ENCODE data around the gene MLLT10. TPM values are rescaled to one million over a fixed set of nuclear protein-coding genes. Genes with fewer than 3 reads are reported as not detected.

The MLLT10 gene
- total and polyA plus RNA-seq, 9 of the 15 experiments (the other 6 are each of a cell fraction or from before 2014, with no cell fraction given) = 18.8 to 81.4 (median 64.2) TPM

- TF ChIP-seq, protein P1, sequence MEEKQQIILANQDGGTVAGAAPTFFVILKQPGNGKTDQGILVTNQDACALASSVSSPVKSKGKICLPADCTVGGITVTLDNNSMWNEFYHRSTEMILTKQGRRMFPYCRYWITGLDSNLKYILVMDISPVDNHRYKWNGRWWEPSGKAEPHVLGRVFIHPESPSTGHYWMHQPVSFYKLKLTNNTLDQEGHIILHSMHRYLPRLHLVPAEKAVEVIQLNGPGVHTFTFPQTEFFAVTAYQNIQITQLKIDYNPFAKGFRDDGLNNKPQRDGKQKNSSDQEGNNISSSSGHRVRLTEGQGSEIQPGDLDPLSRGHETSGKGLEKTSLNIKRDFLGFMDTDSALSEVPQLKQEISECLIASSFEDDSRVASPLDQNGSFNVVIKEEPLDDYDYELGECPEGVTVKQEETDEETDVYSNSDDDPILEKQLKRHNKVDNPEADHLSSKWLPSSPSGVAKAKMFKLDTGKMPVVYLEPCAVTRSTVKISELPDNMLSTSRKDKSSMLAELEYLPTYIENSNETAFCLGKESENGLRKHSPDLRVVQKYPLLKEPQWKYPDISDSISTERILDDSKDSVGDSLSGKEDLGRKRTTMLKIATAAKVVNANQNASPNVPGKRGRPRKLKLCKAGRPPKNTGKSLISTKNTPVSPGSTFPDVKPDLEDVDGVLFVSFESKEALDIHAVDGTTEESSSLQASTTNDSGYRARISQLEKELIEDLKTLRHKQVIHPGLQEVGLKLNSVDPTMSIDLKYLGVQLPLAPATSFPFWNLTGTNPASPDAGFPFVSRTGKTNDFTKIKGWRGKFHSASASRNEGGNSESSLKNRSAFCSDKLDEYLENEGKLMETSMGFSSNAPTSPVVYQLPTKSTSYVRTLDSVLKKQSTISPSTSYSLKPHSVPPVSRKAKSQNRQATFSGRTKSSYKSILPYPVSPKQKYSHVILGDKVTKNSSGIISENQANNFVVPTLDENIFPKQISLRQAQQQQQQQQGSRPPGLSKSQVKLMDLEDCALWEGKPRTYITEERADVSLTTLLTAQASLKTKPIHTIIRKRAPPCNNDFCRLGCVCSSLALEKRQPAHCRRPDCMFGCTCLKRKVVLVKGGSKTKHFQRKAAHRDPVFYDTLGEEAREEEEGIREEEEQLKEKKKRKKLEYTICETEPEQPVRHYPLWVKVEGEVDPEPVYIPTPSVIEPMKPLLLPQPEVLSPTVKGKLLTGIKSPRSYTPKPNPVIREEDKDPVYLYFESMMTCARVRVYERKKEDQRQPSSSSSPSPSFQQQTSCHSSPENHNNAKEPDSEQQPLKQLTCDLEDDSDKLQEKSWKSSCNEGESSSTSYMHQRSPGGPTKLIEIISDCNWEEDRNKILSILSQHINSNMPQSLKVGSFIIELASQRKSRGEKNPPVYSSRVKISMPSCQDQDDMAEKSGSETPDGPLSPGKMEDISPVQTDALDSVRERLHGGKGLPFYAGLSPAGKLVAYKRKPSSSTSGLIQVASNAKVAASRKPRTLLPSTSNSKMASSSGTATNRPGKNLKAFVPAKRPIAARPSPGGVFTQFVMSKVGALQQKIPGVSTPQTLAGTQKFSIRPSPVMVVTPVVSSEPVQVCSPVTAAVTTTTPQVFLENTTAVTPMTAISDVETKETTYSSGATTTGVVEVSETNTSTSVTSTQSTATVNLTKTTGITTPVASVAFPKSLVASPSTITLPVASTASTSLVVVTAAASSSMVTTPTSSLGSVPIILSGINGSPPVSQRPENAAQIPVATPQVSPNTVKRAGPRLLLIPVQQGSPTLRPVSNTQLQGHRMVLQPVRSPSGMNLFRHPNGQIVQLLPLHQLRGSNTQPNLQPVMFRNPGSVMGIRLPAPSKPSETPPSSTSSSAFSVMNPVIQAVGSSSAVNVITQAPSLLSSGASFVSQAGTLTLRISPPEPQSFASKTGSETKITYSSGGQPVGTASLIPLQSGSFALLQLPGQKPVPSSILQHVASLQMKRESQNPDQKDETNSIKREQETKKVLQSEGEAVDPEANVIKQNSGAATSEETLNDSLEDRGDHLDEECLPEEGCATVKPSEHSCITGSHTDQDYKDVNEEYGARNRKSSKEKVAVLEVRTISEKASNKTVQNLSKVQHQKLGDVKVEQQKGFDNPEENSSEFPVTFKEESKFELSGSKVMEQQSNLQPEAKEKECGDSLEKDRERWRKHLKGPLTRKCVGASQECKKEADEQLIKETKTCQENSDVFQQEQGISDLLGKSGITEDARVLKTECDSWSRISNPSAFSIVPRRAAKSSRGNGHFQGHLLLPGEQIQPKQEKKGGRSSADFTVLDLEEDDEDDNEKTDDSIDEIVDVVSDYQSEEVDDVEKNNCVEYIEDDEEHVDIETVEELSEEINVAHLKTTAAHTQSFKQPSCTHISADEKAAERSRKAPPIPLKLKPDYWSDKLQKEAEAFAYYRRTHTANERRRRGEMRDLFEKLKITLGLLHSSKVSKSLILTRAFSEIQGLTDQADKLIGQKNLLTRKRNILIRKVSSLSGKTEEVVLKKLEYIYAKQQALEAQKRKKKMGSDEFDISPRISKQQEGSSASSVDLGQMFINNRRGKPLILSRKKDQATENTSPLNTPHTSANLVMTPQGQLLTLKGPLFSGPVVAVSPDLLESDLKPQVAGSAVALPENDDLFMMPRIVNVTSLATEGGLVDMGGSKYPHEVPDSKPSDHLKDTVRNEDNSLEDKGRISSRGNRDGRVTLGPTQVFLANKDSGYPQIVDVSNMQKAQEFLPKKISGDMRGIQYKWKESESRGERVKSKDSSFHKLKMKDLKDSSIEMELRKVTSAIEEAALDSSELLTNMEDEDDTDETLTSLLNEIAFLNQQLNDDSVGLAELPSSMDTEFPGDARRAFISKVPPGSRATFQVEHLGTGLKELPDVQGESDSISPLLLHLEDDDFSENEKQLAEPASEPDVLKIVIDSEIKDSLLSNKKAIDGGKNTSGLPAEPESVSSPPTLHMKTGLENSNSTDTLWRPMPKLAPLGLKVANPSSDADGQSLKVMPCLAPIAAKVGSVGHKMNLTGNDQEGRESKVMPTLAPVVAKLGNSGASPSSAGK (IDR thresholded peaks at IDR 0.05) = peak; percentile 65
- TF ChIP-seq FOXK2 (conservative IDR thresholded peaks at IDR 0.05 in 1 of 2, IDR thresholded peaks at IDR 0.05 in 1 of 2; ENCODE audit: low read depth in 2 of 2) (no peak), PHF8 (IDR thresholded peaks at IDR 0.05; ENCODE audit: borderline replicate concordance, low read length) (peak; percentile 46; the same call in 1 of the 2 replicates), NRF1 (conservative IDR thresholded peaks at IDR 0.05 in 1 of 2, IDR thresholded peaks at IDR 0.05 in 1 of 2) (peak; percentile 29 to 51; a peak in 3 of 4 replicates), KAT2B (IDR thresholded peaks at IDR 0.05; ENCODE audit: low read depth, low read length) (no peak), NCOA1 (IDR thresholded peaks at IDR 0.05; ENCODE audit: low read depth) (no peak), CXXC5 (CRISPR knock-in tag; IDR thresholded peaks at IDR 0.05) (peak; percentile 79), ATF7 (IDR thresholded peaks at IDR 0.05) (peak; percentile 47), BRCA1 (IDR thresholded peaks at IDR 0.05) (no peak), BRCA1 (CRISPR knock-in tag; IDR thresholded peaks at IDR 0.05) (no peak)
- TF ChIP-seq, protein P2, sequence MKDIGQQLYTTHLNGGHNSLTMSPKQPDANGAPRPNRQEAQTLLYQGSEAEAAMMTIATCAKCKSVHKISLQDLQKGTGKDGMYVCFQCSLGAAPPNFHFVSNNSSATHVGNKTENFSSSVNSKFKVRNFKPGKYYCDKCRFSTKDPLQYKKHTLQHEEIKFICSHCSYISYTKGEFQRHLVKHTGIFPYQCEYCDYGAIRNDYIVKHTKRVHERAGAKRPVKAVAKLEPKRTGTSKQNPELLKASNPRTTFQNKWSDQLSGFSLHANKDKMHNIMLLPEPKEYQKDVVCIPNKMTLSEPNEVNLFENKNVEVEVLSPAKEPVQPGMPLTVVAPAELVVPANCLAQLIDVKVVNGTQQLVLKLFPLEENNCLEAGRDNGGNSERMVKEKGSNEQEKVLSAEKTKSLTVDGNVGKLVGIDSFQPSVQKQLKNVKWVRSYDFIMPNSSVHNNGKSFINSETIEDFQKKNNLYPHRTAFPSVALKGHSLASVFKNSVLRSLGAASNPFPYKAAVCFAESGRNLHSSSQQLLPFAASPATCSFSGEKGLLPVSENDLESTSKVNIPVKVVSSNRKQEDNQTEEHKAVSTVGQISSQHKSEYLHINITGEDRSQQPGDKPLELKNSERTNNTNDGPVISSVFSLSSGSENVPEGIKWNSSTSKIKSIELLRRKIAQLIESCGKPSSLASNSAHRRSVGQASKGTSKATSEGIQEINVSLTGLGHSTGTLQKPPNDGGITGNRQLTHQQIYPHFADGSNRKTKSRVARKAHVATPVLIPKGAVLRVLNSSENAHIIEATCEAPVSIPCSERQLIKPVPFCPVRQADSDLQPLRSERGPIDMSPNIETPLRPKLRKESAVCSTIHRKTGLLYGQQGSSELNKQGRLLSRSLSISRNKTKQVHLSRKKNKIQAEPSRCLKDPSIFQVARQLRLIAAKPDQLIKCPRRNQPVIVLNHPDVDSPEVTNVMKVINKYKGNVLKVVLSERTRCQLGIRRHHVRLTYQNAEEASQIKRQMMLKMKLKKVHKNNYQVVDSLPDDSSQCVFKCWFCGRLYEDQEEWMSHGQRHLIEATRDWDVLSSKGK (CRISPR knock-in tag; IDR thresholded peaks at IDR 0.05) = no peak
- TF ChIP-seq, protein P3, sequence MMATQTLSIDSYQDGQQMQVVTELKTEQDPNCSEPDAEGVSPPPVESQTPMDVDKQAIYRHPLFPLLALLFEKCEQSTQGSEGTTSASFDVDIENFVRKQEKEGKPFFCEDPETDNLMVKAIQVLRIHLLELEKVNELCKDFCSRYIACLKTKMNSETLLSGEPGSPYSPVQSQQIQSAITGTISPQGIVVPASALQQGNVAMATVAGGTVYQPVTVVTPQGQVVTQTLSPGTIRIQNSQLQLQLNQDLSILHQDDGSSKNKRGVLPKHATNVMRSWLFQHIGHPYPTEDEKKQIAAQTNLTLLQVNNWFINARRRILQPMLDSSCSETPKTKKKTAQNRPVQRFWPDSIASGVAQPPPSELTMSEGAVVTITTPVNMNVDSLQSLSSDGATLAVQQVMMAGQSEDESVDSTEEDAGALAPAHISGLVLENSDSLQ (IDR thresholded peaks at IDR 0.05) = no peak
Measured at GRCh38 chr10:21495752-21496342, 38.2 kb upstream of the MLLT10 start (continued).
